ENCODE measurements around the gene PSMA4.

PSMA4 gene

GRCh38 chr15:78570710-78571109, 30.5 kb downstream of the PSMA4 start:
- no peaks in the 10 kb centered on the region for H3K27me3 ChIP-seq (ENCODE audit: control insufficient read depth in 2 of 2, insufficient read depth in 2 of 2, low read length in 2 of 2)
- H3K36me3 ChIP-seq (ENCODE audit: control insufficient read depth in 2 of 2, insufficient read depth in 2 of 2, low read length in 2 of 2): no peaks in the 10 kb centered on the region
- no peak overlapping the region for H3K9ac ChIP-seq (ENCODE audit: low read depth in 1 of 2, low read length in 2 of 2)
- H3K4me1 ChIP-seq (ENCODE audit: control insufficient read depth in 2 of 2, insufficient read depth in 2 of 2, low read length in 2 of 2): peaks cover 4 to 8% of the 10 kb centered on the region in 2 donors
- H3K27ac ChIP-seq (ENCODE audit: low read depth in 2 of 2, low read length in 2 of 2): no peak overlapping the region
- H3K9me3 ChIP-seq (ENCODE audit: control insufficient read depth in 2 of 2, low read length in 2 of 2): no peaks in the 10 kb centered on the region
- H3K4me3 ChIP-seq (ENCODE audit: low read length in 2 of 2): no peak overlapping the region

- no peak overlapping the region for H3K4me3 ChIP-seq (ENCODE audit: low read length in 2 of 2)
- H3K9me3 ChIP-seq (ENCODE audit: control insufficient read depth in 2 of 2, low read length in 2 of 2): no peaks in the 10 kb centered on the region
- H3K27ac ChIP-seq (ENCODE audit: low read depth in 2 of 2, low read length in 2 of 2): no peak overlapping the region
- H3K4me1 ChIP-seq (ENCODE audit: control insufficient read depth in 2 of 2, insufficient read depth in 2 of 2, low read length in 2 of 2): peaks cover 0 to 2% of the 10 kb centered on the region in 2 donors
- no peaks in the 10 kb centered on the region for H3K36me3 ChIP-seq (ENCODE audit: control insufficient read depth in 2 of 2, insufficient read depth in 2 of 2, low read length in 2 of 2)
- no peaks in the 10 kb centered on the region for H3K27me3 ChIP-seq (ENCODE audit: control insufficient read depth in 2 of 2, insufficient read depth in 2 of 2, low read length in 2 of 2)
- H3K9ac ChIP-seq (ENCODE audit: low read depth in 1 of 2, low read length in 2 of 2): no peak overlapping the region
Measured at GRCh38 chr15:78571382-78571781, 31.1 kb downstream of the PSMA4 start.

- Histone ChIP-seq H3K36me3 (ENCODE audit: control insufficient read depth in 2 of 2, insufficient read depth in 2 of 2, low read length in 2 of 2) (no peaks in the 10 kb centered on the region), H3K9ac (ENCODE audit: low read depth in 1 of 2, low read length in 2 of 2) (no peak overlapping the region), H3K4me3 (ENCODE audit: low read length in 2 of 2) (no peak overlapping the region), H3K27ac (ENCODE audit: low read depth in 2 of 2, low read length in 2 of 2) (no peak overlapping the region), H3K9me3 (ENCODE audit: control insufficient read depth in 2 of 2, low read length in 2 of 2) (no peaks in the 10 kb centered on the region), H3K27me3 (ENCODE audit: control insufficient read depth in 2 of 2, insufficient read depth in 2 of 2, low read length in 2 of 2) (no peaks in the 10 kb centered on the region), H3K4me1 (ENCODE audit: control insufficient read depth in 2 of 2, insufficient read depth in 2 of 2, low read length in 2 of 2) (no peaks in the 10 kb centered on the region)
Measured at GRCh38 chr15:78573416-78573815, 33.2 kb downstream of the PSMA4 start.

- Histone ChIP-seq H3K4me1 (ENCODE audit: control insufficient read depth in 2 of 2, insufficient read depth in 2 of 2, low read length in 2 of 2) (no peaks in the 10 kb centered on the region), H3K4me3 (ENCODE audit: low read length in 2 of 2) (no peak overlapping the region), H3K9ac (ENCODE audit: low read depth in 1 of 2, low read length in 2 of 2) (no peak overlapping the region), H3K9me3 (ENCODE audit: control insufficient read depth in 2 of 2, low read length in 2 of 2) (no peaks in the 10 kb centered on the region), H3K36me3 (ENCODE audit: control insufficient read depth in 2 of 2, insufficient read depth in 2 of 2, low read length in 2 of 2) (no peaks in the 10 kb centered on the region), H3K27ac (ENCODE audit: low read depth in 2 of 2, low read length in 2 of 2) (no peak overlapping the region), H3K27me3 (ENCODE audit: control insufficient read depth in 2 of 2, insufficient read depth in 2 of 2, low read length in 2 of 2) (no peaks in the 10 kb centered on the region)
Measured at GRCh38 chr15:78574944-78575343, 34.7 kb downstream of the PSMA4 start.

- Histone ChIP-seq H3K27ac (ENCODE audit: low read depth in 2 of 2, low read length in 2 of 2) (no peak overlapping the region), H3K9ac (ENCODE audit: low read depth in 1 of 2, low read length in 2 of 2) (no peak overlapping the region)
Measured at GRCh38 chr15:78597583-78597982, 57.3 kb downstream of the PSMA4 start.

GRCh38 chr15:78598348-78598747, 58.1 kb downstream of the PSMA4 start:
- Histone ChIP-seq H3K27me3 (ENCODE audit: control insufficient read depth in 2 of 2, insufficient read depth in 2 of 2, low read length in 2 of 2) (no peaks in the 10 kb centered on the region), H3K9me3 (ENCODE audit: control insufficient read depth in 2 of 2, low read length in 2 of 2) (no peaks in the 10 kb centered on the region), H3K9ac (ENCODE audit: low read depth in 1 of 2, low read length in 2 of 2) (no peak overlapping the region), H3K4me1 (ENCODE audit: control insufficient read depth in 2 of 2, insufficient read depth in 2 of 2, low read length in 2 of 2) (no peaks in the 10 kb centered on the region), H3K27ac (ENCODE audit: low read depth in 2 of 2, low read length in 2 of 2) (no peak overlapping the region), H3K36me3 (ENCODE audit: control insufficient read depth in 2 of 2, insufficient read depth in 2 of 2, low read length in 2 of 2) (no peaks in the 10 kb centered on the region), H3K4me3 (ENCODE audit: low read length in 2 of 2) (no peak overlapping the region)

More at GRCh38 chr15:78597583-78597982, 57.3 kb downstream of the PSMA4 start:
- no peak overlapping the region for H3K4me3 ChIP-seq (ENCODE audit: low read length in 2 of 2)
- H3K9me3 ChIP-seq (ENCODE audit: control insufficient read depth in 2 of 2, low read length in 2 of 2): no peaks in the 10 kb centered on the region
- H3K4me1 ChIP-seq (ENCODE audit: control insufficient read depth in 2 of 2, insufficient read depth in 2 of 2, low read length in 2 of 2): no peaks in the 10 kb centered on the region
- no peaks in the 10 kb centered on the region for H3K27me3 ChIP-seq (ENCODE audit: control insufficient read depth in 2 of 2, insufficient read depth in 2 of 2, low read length in 2 of 2)
- H3K36me3 ChIP-seq (ENCODE audit: control insufficient read depth in 2 of 2, insufficient read depth in 2 of 2, low read length in 2 of 2): no peaks in the 10 kb centered on the region

GRCh38 chr15:78599189-78599588, 58.9 kb downstream of the PSMA4 start:
- no peak overlapping the region for H3K27ac ChIP-seq (ENCODE audit: low read depth in 2 of 2, low read length in 2 of 2)
- H3K9me3 ChIP-seq (ENCODE audit: control insufficient read depth in 2 of 2, low read length in 2 of 2): no peaks in the 10 kb centered on the region
- no peaks in the 10 kb centered on the region for H3K4me1 ChIP-seq (ENCODE audit: control insufficient read depth in 2 of 2, insufficient read depth in 2 of 2, low read length in 2 of 2)
- H3K27me3 ChIP-seq (ENCODE audit: control insufficient read depth in 2 of 2, insufficient read depth in 2 of 2, low read length in 2 of 2): peaks cover 0 to 2% of the 10 kb centered on the region in 2 donors
- no peak overlapping the region for H3K4me3 ChIP-seq (ENCODE audit: low read length in 2 of 2)
- H3K36me3 ChIP-seq (ENCODE audit: control insufficient read depth in 2 of 2, insufficient read depth in 2 of 2, low read length in 2 of 2): no peaks in the 10 kb centered on the region
- no peak overlapping the region for H3K9ac ChIP-seq (ENCODE audit: low read depth in 1 of 2, low read length in 2 of 2)

All from mucosa of rectum (tissue), 2 donors.